Measurements from ENCODE around the gene RER1. TPM values are rescaled to one million over a fixed set of nuclear protein-coding genes. Genes with fewer than 3 reads are reported as not detected.
A peak's percentile ranks its signal among the peaks of the same experiment; 100 is the strongest.

Gene RER1
- total RNA-seq, 1 experiment from 2014 or later = 155 TPM

DNA sequence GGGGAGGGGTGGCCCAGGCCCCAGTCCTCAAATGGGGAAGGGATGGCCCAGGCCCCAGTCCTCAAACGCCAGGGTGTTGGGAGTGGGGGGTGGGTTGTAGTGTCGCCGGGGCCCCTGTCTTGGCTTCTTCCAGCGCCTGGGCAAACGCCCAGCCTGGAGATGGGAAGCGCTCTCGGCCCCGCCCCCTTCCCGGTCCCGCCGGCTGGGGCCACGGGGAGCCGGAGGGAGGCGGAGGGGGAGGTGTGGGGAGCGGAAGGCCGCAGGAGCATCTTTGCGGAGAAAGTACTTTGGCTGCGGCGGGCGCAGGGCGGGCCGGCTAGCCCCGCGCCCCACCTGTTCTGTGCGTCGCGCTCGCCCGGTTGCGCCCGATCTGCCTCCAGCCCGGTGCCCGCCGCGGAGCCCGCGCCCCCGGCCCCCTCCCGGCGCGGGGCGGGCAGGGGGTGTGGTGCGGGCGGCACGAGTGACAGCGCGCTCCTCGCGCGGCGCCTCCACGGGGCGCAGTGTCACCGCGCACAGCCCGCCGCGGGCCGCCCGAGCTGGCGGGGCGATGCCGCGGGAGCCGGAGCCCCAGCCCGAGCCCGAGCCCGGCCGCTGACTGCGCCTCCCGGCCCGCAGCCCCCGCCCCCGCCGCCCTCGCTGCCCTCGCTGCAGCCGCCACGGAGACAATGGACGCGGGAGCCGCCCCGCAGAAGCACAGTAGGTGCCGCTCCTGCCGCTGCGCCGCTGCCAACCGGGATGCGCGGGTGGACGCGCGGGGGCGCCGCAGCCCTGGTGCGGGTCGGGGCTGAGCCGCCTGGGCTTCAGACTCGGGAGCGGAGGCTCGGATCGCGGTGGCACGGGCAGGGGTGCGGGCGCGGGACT is 51.9 kb downstream of the RER1 start:
- POLR2A ChIA-PET = no interaction called here

DNA sequence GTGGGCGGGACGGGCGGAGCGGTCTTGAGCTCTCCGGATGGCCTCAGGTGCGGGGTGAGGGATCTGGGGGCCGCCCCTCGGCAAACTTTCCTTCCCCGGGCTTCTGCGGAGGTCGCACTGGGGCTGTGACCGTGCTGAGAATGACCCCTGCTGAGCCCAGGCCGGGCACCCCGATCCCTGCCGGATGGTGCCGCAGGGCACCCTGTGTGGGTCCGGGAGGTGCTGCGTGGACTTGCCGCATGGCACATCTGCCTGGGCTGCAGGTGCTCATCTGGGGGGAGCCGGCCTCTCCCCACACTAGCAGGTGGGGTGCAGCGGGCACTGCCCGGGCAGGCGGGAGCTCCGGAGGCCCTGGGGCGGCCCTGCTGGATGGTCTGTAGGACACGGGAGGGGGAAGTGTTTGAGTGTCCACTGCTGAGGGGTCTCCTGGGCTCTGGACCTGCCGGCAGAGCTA is 52.5 kb downstream of the RER1 start:
- Histone ChIP-seq H3K79me2 (ENCODE audit: insufficient read depth, low read length) (no peaks in the 10 kb centered on the region), H3K9me2 (ENCODE audit: insufficient read depth) (no peaks in the 10 kb centered on the region), H3K9me3 (ENCODE audit: control insufficient read depth in 1 of 2, insufficient read depth in 1 of 2, low read depth in 1 of 2, low read length in 2 of 2) (no peaks in the 10 kb centered on the region), H3K36me3 (ENCODE audit: control insufficient read depth in 1 of 2, insufficient read depth in 2 of 2, low read length in 2 of 2) (no peaks in the 10 kb centered on the region), H3K4me3 (replicated peaks in 1 of 2; ENCODE audit: low read depth in 1 of 2, low read length in 2 of 2) (no peak overlapping the region), H3K27me3 (ENCODE audit: insufficient read depth, low read length) (no peaks in the 10 kb centered on the region), H3K4me2 (ENCODE audit: low read length) (no peak overlapping the region), H3K9ac (ENCODE audit: low read length) (no peak overlapping the region), H3K4me1 (ENCODE audit: control insufficient read depth in 1 of 2, insufficient read depth in 2 of 2, low read length in 2 of 2) (no peaks in the 10 kb centered on the region), H4K20me1 (ENCODE audit: insufficient read depth) (no peaks in the 10 kb centered on the region), H2AFZ (ENCODE audit: low read depth, low read length, poor library complexity, severe bottlenecking) (no peak overlapping the region), H3K27ac (ENCODE audit: low read depth, low read length) (no peak overlapping the region)
- no TSS peak for BruUV-seq (replicated peaks)
- ChIA-PET CTCF (no interaction called here), POLR2A (no interaction called here), RAD21 (ENCODE audit: low non-redundant PET in 1 of 2, low total read pairs in 2 of 2, uncharacterized antibody in 2 of 2, unreplicated experiment in 2 of 2) (no interaction called here)
- ATAC-seq (no peak), DNase-seq (ENCODE audit: low read depth, low spot score) (no peak)
- intact Hi-C loops (cut with micrococcal nuclease) = no loop called here
- TF ChIP-seq JUND (IDR thresholded peaks at IDR 0.05) (no peak), FOSL1 (IDR thresholded peaks at IDR 0.05; ENCODE audit: low read depth) (no peak)

More for the DNA sequence above, 51.9 kb downstream of the RER1 start:
- no peak overlapping the region for H3K4me2 ChIP-seq (ENCODE audit: low read length)
- RAD21 ChIA-PET (ENCODE audit: low non-redundant PET in 1 of 2, low total read pairs in 2 of 2, uncharacterized antibody in 2 of 2, unreplicated experiment in 2 of 2) = interaction anchor here in 1 of 2 experiments (0.8 kb wide), 1 partner anchor 9 kb away, joined by 3 read pairs; no protein-coding TSS in a partner anchor
- TF ChIP-seq, protein P1, sequence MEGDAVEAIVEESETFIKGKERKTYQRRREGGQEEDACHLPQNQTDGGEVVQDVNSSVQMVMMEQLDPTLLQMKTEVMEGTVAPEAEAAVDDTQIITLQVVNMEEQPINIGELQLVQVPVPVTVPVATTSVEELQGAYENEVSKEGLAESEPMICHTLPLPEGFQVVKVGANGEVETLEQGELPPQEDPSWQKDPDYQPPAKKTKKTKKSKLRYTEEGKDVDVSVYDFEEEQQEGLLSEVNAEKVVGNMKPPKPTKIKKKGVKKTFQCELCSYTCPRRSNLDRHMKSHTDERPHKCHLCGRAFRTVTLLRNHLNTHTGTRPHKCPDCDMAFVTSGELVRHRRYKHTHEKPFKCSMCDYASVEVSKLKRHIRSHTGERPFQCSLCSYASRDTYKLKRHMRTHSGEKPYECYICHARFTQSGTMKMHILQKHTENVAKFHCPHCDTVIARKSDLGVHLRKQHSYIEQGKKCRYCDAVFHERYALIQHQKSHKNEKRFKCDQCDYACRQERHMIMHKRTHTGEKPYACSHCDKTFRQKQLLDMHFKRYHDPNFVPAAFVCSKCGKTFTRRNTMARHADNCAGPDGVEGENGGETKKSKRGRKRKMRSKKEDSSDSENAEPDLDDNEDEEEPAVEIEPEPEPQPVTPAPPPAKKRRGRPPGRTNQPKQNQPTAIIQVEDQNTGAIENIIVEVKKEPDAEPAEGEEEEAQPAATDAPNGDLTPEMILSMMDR (IDR thresholded peaks at IDR 0.05 in 2 of 3, conservative IDR thresholded peaks at IDR 0.05 in 1 of 3; ENCODE audit: borderline replicate concordance in 1 of 3, insufficient read depth in 1 of 3, low read depth in 2 of 3, low read length in 2 of 3) = peak in 1 of 3 experiments; percentile 11; a peak in 1 of 6 replicates
- TF ChIP-seq TCF7L2 (IDR thresholded peaks at IDR 0.05; ENCODE audit: borderline replicate concordance, extremely low read depth, insufficient read depth, insufficient read length) = no peak
- CTCF ChIA-PET = no interaction called here
- DNase-seq (ENCODE audit: low read depth, low spot score) = no peak
- H3K9me3 ChIP-seq (ENCODE audit: control insufficient read depth in 1 of 2, insufficient read depth in 1 of 2, low read depth in 1 of 2, low read length in 2 of 2) = no peaks in the 10 kb centered on the region
- ATAC-seq = peak; percentile 34; the same call in 1 of the 2 replicates
- H3K27ac ChIP-seq (ENCODE audit: low read depth, low read length) = no peak overlapping the region
- H3K79me2 ChIP-seq (ENCODE audit: insufficient read depth, low read length) = no peaks in the 10 kb centered on the region
- no peaks in the 10 kb centered on the region for H3K27me3 ChIP-seq (ENCODE audit: insufficient read depth, low read length)
- no peak overlapping the region for H3K9ac ChIP-seq (ENCODE audit: low read length)
- no peaks in the 10 kb centered on the region for H3K4me1 ChIP-seq (ENCODE audit: control insufficient read depth in 1 of 2, insufficient read depth in 2 of 2, low read length in 2 of 2)
- H4K20me1 ChIP-seq (ENCODE audit: insufficient read depth) = no peaks in the 10 kb centered on the region
- no TSS peak for BruUV-seq (replicated peaks)
- H3K36me3 ChIP-seq (ENCODE audit: control insufficient read depth in 1 of 2, insufficient read depth in 2 of 2, low read length in 2 of 2) = no peaks in the 10 kb centered on the region
- intact Hi-C loops (cut with micrococcal nuclease) = no loop called here
- H3K4me3 ChIP-seq (replicated peaks in 1 of 2; ENCODE audit: low read depth in 1 of 2, low read length in 2 of 2) = no peak overlapping the region
- no peak overlapping the region for H2AFZ ChIP-seq (ENCODE audit: low read depth, low read length, poor library complexity, severe bottlenecking)
- H3K9me2 ChIP-seq (ENCODE audit: insufficient read depth) = no peaks in the 10 kb centered on the region
